OCI-LY7 (cell line): ENCODE results near the gene MBLAC1. TPM values are rescaled to one million over a fixed set of nuclear protein-coding genes. Genes with fewer than 3 reads are reported as not detected.

ENCODE experiments used
- BruUV-seq: library from RNA; stranded (reverse); fragments of 400-500 nt; replicated peaks from 2 replicates; lab custom pipeline; 2021; lab: Mats Ljungman, UMichigan
- CTCF ChIA-PET: fragments of 300-600 bp; sonication (Branson Sonifier 250); formaldehyde crosslinking; loops from one replicate; lab custom pipeline; 2022; ENCODE audit warnings: antibody characterized with exemption; ENCODE audit not compliant: unreplicated experiment; lab: Charles Lee
- POLR2A ChIA-PET: fragments of 300-600 bp; sonication (Branson Sonifier 250); formaldehyde crosslinking; loops from one replicate; lab custom pipeline; 2022; ENCODE audit warnings: antibody characterized with exemption; lab: Charles Lee
- DNase-seq: peaks from one replicate; pipeline ENCODE4 v3.0.0-alpha.2; 2015; ENCODE audit warnings: low spot score
- H2AFZ ChIP-seq: fragments of 200-600 bp; sonication (generic), shearing (Covaris generic); 2 replicates; pipeline ENCODE4 v1.6.1; 2014; ENCODE audit warnings: mild to moderate bottlenecking, antibody characterized with exemption, low read length, moderate library complexity
- H3K27ac ChIP-seq: fragments of 200-600 bp; sonication (generic); 2 replicates; pipeline ENCODE4 v1.5.1; 2014; ENCODE audit warnings: mixed run types, low read depth, mild to moderate bottlenecking, moderate library complexity, low read length, inconsistent platforms; ENCODE audit not compliant: poor library complexity, severe bottlenecking
- H3K36me3 ChIP-seq: fragments of 200-600 bp; sonication (generic); 2 replicates; pipeline ENCODE4 v1.6.1; 2014; ENCODE audit warnings: mild to moderate bottlenecking, antibody characterized with exemption, low read length, moderate library complexity, mixed read lengths; ENCODE audit not compliant: insufficient read depth
- H3K4me1 ChIP-seq: fragments of 200-600 bp; sonication (generic); 2 replicates; pipeline ENCODE4 v1.5.1; 2014; ENCODE audit warnings: mild to moderate bottlenecking, low read length; ENCODE audit not compliant: insufficient read depth, poor library complexity, severe bottlenecking
- H3K4me2 ChIP-seq: fragments of 200-600 bp; sonication (generic); 2 replicates; pipeline ENCODE4 v1.6.1; 2014; ENCODE audit warnings: mild to moderate bottlenecking, low read length
- H3K4me3 ChIP-seq: fragments of 200-600 bp; sonication (generic); 2 replicates; pipeline ENCODE4 v1.5.1; 2014; ENCODE audit warnings: mild to moderate bottlenecking, low read depth, low read length; ENCODE audit not compliant: poor library complexity, severe bottlenecking
- H3K79me2 ChIP-seq: fragments of 200-600 bp; sonication (generic); 2 replicates; pipeline ENCODE4 v1.6.1; 2016; ENCODE audit warnings: low read depth, mild to moderate bottlenecking, low read length, moderate library complexity, mixed read lengths; ENCODE audit not compliant: insufficient read depth
- H3K9me2 ChIP-seq: fragments of 200-600 bp; sonication (generic); 2 replicates; pipeline ENCODE4 v1.6.1; 2016; ENCODE audit warnings: mild to moderate bottlenecking, low read length, mixed read lengths; ENCODE audit not compliant: insufficient read depth
- H3K9me3 ChIP-seq: fragments of 200-600 bp; sonication (generic); 2 replicates; pipeline ENCODE4 v1.6.1; 2014; ENCODE audit warnings: mild to moderate bottlenecking, mixed run types, low read length, mixed read lengths
- H4K20me1 ChIP-seq: fragments of 200-600 bp; sonication (generic); 2 replicates; pipeline ENCODE4 v1.6.1; 2014; ENCODE audit warnings: mild to moderate bottlenecking, antibody characterized with exemption, low read length, moderate library complexity, mixed read lengths; ENCODE audit not compliant: insufficient read depth
- CTCF ChIP-seq: fragments of 200-600 bp; sonication (generic); conservative IDR thresholded peaks from 2 replicates; pipeline ENCODE4 v1.5.1; 2014; ENCODE audit warnings: mild to moderate bottlenecking, antibody characterized with exemption, low read length, moderate library complexity, mixed read lengths
- EZH2phosphoT487 ChIP-seq: fragments of 200-600 bp; sonication (generic); IDR thresholded peaks from 2 replicates; pipeline ENCODE4 v1.6.1; 2018; ENCODE audit warnings: low read depth, borderline replicate concordance, mild to moderate bottlenecking, mixed run types, antibody characterized with exemption, low read length, moderate library complexity, mixed read lengths
- intact Hi-C: fragments of 100-400 bp; cut with micrococcal nuclease; formaldehyde crosslinking; loops from one replicate; pipeline ENCODE4 v1.10.0; 2022; ENCODE audit not compliant: unreplicated experiment
- total RNA-seq, 2 experiments: library from RNA; depleted of rRNA in 1 of 2; stranded (reverse); fragments of >200 nt in 1 of 2; shearing (Covaris generic) in 1 of 2; gene quantifications; 2 replicates each; pipeline ENCODE4 v1.2.3, GENCODE V29; 2014 to 2022

Gene MBLAC1
- total RNA-seq, 2 experiments from 2014 or later: 4.5 to 4.8 TPM

DNA sequence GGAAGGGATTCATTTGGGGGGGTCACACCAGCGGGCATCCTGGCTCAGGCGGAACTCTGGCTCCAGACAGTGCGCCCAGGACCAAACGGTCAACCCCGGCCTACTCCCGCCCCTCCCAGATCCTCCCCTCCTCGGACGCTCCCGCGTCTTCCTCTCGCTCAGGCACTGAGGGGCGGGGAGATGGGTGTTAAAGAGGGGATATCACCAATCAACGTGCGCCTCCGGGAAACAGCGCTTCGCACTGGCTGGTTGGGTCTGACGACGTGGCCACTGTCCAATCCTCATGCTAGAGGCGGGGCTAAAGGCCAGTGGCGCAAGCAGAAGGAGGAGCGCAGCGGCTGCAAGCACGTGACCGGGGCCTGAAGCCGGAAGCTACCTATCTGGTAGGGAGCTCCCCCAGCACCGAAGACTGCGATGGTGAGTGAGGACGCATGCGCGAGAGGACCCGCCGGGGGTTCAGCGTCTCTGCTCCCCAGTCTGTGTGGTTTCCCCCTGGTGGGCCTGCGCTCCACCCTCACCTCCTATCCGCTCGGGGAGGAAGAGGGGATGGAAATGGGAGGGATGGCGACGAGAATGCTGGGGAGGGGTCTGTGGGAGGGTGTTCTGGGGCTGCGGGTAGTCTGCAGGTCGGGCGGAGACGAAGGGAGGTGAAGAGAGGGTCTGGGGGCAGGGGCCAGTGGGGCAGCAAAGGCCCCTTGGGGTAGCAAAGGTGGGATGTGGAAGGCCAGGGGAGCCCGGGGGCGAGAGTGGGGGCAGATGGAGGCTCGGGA lies 22.0 kb downstream of the MBLAC1 start, which contains the start of gene LAMTOR4:
Gene LAMTOR4 (plus strand): TSS at position 360 of the 770 bp plus-strand sequence. CDS start 55 bp downstream, at position 415.
- ChIA-PET POLR2A (interaction anchor here (0.5 to 3.4 kb wide), 16 partner anchors 8 to 73 kb away, joined by 3 to 34 read pairs (median 6); partner anchors contain the start of genes GPC2, MBLAC1, STAG3 and TRAPPC14), CTCF (interaction anchor here (0.5 to 1.0 kb wide), 5 partner anchors 11 to 159 kb away, joined by 3 read pairs; partner anchors contain the start of gene SPDYE3)
- peaks cover 39% of the 10 kb centered on the region for H3K4me1 ChIP-seq
- intact Hi-C loops: loop anchor here (1.0 to 5.0 kb wide), 2 partner anchors 10 to 74 kb away; partner anchors contain the start of gene TRAPPC14
- H3K27ac ChIP-seq: peak within 1 kb of the TSS; percentile 66
- no peaks in the 10 kb centered on the region for H4K20me1 ChIP-seq
- H3K79me2 ChIP-seq: peaks cover 41% of the 10 kb centered on the region
- BruUV-seq: no TSS peak
- no peaks in the 10 kb centered on the region for H3K9me2 ChIP-seq
- H3K4me3 ChIP-seq: peak within 1 kb of the TSS; percentile 84
- TF ChIP-seq CTCF (no peak), EZH2phosphoT487 (no peak)
- no peaks in the 10 kb centered on the region for H3K9me3 ChIP-seq
- peaks cover 24% of the 10 kb centered on the region for H3K36me3 ChIP-seq
- peak; percentile 100 for DNase-seq
- peak within 1 kb of the TSS; percentile 88 for H3K4me2 ChIP-seq
- peak within 1 kb of the TSS; percentile 62 for H2AFZ ChIP-seq

- no peaks in the 10 kb centered on the region for H3K9me3 ChIP-seq
- peaks cover 61% of the 10 kb centered on the region for H3K36me3 ChIP-seq
- POLR2A ChIA-PET: no interaction called here
- H3K79me2 ChIP-seq: peaks cover 42% of the 10 kb centered on the region
- H3K4me3 ChIP-seq: peak overlapping the region; percentile 43
- CTCF ChIA-PET: no interaction called here
- TF ChIP-seq CTCF (peak; percentile 35; the same call in 1 of the 2 replicates), EZH2phosphoT487 (no peak)
- H3K4me2 ChIP-seq: peak overlapping the region; percentile 69
- no peaks in the 10 kb centered on the region for H3K9me2 ChIP-seq
- H4K20me1 ChIP-seq: peaks cover 7% of the 10 kb centered on the region; the same call in 1 of the 2 replicates
- BruUV-seq: no TSS peak
- peaks cover 60% of the 10 kb centered on the region for H3K4me1 ChIP-seq
- DNase-seq: peak; percentile 51
- intact Hi-C loops: no loop called here
- H3K27ac ChIP-seq: peak overlapping the region; percentile 61
- H2AFZ ChIP-seq: no peak overlapping the region
These were observed 25.6 kb downstream of the MBLAC1 start for GRCh38 chr7:100152404-100152803.
